Measurements from ENCODE around the gene OTUD3.

DNA sequence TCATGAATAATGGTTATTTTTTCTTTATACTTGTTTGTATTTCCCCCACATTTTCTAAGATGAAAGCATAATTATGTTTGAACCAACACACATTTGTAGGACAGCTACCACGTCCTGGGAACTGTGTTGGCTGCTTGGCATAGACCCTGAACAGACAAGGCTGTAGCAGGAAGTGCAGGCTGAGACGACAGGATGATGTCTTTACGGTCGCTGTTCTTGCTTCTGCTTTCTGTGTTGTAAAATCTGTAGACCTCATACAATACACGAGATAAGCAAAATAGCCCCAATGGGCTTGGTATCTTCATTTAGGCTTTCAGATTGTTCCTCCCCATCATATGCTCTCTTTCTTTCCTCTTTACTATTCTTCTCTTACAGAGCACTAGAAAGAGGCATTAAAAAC is 23.3 kb upstream of the OTUD3 start:
- TF ChIP-seq CBX5 (CRISPR knock-in tag; IDR thresholded peaks at IDR 0.05; ENCODE audit: borderline replicate concordance) (no peak), PHF5A (CRISPR knock-in tag; IDR thresholded peaks at IDR 0.05; ENCODE audit: low read depth, unreplicated experiment) (no peak), ZNF772 (CRISPR knock-in tag; IDR thresholded peaks at IDR 0.05) (no peak), HNRNPLL (IDR thresholded peaks at IDR 0.05; ENCODE audit: low read depth, low read length, poor library complexity, severe bottlenecking) (no peak), CREB1 (IDR thresholded peaks at IDR 0.05) (no peak), CREB1 (CRISPR knock-in tag; IDR thresholded peaks at IDR 0.05) (no peak), HDAC1 (CRISPR knock-in tag; IDR thresholded peaks at IDR 0.05) (no peak), NR3C1 (CRISPR knock-in tag; IDR thresholded peaks at IDR 0.05) (no peak)
- TF ChIP-seq, protein P1, sequence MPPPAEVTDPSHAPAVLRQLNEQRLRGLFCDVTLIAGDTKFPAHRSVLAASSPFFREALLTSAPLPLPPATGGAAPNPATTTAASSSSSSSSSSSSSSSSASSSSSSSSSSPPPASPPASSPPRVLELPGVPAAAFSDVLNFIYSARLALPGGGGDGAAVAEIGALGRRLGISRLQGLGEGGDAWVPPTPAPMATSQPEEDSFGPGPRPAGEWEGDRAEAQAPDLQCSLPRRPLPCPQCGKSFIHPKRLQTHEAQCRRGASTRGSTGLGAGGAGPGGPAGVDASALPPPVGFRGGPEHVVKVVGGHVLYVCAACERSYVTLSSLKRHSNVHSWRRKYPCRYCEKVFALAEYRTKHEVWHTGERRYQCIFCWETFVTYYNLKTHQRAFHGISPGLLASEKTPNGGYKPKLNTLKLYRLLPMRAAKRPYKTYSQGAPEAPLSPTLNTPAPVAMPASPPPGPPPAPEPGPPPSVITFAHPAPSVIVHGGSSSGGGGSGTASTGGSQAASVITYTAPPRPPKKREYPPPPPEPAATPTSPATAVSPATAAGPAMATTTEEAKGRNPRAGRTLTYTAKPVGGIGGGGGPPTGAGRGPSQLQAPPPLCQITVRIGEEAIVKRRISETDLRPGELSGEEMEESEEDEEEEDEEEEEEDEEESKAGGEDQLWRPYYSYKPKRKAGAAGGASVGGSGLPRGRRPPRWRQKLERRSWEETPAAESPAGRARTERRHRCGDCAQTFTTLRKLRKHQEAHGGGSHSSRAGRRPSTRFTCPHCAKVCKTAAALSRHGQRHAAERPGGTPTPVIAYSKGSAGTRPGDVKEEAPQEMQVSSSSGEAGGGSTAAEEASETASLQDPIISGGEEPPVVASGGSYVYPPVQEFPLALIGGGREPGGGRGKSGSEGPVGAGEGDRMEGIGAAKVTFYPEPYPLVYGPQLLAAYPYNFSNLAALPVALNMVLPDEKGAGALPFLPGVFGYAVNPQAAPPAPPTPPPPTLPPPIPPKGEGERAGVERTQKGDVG (CRISPR knock-in tag; IDR thresholded peaks at IDR 0.05; ENCODE audit: borderline replicate concordance) = no peak
